GM21367 (cell line): Measurements from ENCODE around the gene DKC1.
A peak's percentile ranks its signal among the peaks of the same experiment; 100 is the strongest.

Experiments
- ATAC-seq: cut with Tn5 transposase; IDR thresholded peaks from one replicate; pipeline ENCODE4 v1.9.1; 2021; ENCODE audit not compliant: unreplicated experiment

The DKC1 gene

DNA sequence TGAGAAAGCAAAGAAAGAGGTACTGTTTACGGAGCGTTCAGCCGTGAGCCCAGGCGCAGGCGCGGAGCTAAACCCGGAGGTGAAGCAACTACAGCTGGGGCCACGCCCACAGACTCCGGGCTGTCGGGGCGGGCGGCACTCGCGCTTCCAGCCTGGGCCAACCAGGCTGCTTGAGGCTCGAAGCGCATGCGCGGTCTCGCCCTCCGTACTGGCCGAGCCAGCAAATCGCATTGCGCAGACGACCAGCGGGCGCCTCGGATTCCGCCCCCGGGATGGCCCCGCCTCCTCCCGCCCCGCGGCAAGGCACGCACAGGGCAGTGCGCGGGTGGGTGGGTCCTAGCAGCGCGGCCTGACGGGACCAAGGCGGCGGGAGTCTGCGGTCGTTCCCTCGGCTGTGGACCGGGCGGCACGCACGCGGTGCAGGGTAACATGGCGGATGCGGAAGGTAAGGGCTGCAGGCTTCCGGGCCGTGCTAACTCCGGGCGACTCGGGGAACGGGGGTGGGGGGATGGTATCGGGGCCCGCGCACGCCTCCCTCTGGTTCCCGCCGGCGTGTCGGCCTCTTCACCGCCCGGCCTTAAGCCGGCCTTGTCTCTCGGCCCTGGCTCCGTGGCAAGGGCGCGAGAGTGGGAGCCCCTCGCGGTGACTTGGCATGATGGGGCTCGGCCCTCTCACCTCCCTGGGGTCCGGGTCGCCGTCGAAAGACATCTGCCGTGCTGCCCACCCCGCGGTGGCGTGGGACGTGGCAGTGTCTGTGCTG is at the start of gene DKC1:
TSS of gene DKC1 (plus strand) at position 328 of the 760 bp plus-strand sequence. CDS start at position 430, 102 bp downstream.
- peak; percentile 83 for ATAC-seq

GRCh38 chrX:154714925-154715324 is 47.7 kb upstream of the DKC1 start:
- no peak for ATAC-seq

DNA sequence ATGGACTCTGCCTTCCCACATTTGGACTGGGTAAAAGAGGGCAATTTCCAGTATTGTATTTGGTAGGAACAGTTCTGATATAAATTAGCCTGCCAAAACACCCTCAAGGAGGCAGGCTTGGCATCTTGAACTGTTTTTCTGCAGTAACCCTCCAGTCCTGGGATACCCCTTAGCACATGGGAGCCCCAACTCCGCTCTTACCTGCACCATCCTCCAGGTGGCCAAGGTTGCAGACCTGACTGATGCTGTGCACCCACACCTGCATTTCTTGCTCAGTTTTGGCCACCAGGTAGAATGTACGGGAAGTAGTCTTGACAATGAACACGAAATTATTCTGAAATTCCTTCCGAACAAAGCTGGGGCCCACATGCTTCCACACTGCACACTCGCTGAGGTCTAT is 46.8 kb upstream of the DKC1 start:
- no peak for ATAC-seq

- ATAC-seq: no peak
These were observed 44.8 kb upstream of the DKC1 start for GRCh38 chrX:154717824-154718223.

DNA sequence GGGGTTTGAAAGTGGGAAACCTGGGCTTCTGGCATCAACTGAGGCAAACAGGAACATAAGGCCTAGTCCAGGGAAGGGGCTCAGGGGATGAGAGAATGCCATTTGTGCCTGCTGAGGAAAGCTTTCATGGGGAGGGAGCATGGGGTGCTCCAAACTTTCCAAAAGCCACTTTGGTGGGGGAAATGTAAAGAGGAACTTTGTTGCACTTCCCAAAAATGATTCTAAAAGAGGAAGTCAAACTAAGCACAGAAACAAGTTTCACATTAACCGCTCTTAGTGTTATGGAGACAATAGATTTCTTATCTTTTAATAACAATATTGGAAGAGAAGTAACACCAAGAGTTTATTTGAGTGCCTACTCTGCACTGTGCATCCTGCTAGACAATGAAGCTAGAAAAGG is 44.0 kb upstream of the DKC1 start:
- ATAC-seq: no peak

- ATAC-seq: no peak
These were observed 43.5 kb upstream of the DKC1 start for GRCh38 chrX:154719132-154719675.

GRCh38 chrX:154720067-154720466 is 42.6 kb upstream of the DKC1 start:
- no peak for ATAC-seq

DNA sequence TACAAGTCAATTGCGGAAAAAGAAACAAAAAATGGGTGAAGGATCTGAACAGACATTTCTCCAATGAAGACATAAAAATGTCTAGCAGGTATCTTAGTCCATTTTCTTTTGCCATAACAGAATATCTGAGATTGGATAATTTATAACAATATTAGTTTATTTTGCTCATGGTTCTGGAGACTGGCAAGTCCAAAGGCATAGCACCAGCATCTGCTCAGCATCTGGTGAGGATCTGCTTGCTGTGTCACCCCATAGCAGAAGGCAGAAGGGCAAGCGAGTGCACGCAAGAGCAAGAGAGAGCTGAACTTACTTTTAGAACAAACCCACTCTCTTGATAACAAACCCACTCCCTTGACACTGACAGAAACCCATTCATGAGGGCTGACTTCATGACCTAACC is 41.5 kb upstream of the DKC1 start:
- no peak for ATAC-seq

DNA sequence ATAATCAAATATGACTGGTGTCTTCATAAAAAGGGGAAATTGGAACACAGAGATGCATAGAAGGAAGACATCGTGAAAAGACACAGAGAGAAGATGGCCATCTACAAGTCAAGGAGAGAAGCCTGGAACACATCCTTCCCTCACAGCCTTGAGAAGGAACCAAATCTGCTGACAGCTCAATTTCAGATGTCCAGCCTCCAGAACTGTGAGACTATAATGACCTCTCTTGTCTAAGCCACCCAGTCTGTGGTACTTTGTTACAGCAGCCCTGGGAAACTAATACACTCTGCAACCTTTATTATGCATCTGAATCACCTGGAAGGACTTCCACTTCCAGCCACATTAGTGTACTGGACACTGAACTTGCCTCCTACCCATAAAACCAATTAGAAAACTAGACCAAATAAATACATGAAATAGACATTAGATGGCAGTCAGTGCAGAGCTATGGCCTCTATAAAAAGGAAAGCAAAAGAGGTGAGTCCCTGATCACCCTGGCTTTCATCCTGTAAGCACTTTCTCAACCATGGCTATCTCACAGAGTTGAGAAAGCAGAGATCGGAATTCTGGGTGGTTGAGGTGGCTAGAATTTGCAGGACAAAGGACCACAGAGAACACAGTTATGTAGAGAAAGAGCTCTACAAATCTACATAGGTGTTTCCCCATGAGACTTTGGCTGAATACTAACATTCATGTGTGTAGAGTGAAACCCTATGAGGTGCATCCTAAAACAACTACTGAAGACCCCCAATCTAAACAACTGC is 37.5 kb upstream of the DKC1 start:
- ATAC-seq: no peak

- ATAC-seq: no peak
These were observed 35.2 kb upstream of the DKC1 start for GRCh38 chrX:154727418-154727817.

DNA sequence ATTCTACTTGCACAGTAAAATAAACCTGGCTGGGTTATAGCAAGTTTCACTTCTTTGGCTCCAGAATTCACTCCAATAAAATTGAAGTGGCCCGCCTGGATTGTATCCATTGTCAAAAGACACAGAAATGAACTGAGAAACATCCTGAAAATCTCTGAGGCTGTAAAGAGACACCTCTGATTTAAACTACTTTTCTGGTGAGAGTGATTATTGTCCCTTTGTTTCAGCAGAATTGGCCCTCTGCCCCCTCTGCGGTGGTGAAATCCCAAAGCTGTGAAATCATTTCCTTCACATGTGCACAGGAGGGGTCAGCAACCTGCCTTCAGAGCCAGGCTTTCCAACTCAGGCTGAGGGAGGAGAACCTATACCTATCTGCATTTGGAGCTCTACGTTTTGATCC is 34.8 kb upstream of the DKC1 start:
- no peak for ATAC-seq

DNA sequence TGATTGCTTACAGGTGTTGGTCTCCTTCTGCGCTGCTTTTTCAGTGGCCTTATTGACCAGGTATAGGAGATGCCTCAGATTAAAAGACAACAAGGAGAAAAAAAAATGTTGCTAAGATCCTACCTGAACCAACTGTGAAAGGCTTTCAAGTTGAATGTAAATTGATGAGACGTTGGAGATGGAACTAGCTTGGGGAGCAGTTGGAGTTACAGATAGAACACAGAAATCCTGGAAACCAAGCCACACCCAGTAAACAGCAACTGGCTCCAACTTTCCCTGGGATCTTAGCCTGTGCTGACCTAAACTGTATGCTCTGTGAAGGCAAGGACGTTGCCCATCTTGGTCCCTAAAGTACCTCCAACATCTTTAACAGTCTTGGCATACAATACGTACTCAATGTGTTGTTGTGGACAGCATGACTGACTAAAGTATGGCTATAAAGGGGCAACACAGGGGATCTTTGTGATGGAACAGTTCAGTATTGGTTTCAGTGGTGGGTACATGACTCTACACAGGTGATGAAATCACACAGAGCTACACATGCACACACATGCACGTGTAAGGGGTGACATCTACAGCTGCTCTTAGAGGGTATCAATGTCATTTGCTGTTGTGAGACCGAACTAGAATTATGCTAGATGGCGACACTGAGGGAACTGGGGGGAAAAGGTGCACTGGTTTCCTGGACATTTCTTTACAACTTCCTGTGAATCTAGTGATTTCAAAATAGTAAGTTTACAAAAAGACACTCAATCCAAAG is 34.1 kb upstream of the DKC1 start:
- ATAC-seq: no peak

DNA sequence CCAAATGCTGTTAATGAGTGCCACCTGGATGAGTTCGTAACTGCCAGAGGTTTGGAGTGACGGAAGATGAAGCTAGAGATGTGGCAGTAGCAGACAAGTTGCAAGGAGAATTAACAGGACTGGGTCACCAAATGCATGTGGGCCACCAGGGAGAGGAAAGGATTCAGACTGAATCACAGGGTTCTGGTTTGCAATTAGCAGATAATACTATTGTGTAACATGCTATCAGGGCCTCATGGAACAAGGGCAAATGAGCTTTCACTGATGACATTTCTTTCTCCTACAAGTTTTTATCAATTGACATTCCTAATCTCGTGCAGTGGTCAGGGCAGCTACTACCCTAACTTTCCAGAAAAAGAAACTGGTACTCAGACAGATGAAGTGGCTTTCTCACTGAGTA is 33.2 kb upstream of the DKC1 start:
- ATAC-seq: no peak

- no peak for ATAC-seq
These were observed 32.3 kb upstream of the DKC1 start for GRCh38 chrX:154730253-154730891.

DNA sequence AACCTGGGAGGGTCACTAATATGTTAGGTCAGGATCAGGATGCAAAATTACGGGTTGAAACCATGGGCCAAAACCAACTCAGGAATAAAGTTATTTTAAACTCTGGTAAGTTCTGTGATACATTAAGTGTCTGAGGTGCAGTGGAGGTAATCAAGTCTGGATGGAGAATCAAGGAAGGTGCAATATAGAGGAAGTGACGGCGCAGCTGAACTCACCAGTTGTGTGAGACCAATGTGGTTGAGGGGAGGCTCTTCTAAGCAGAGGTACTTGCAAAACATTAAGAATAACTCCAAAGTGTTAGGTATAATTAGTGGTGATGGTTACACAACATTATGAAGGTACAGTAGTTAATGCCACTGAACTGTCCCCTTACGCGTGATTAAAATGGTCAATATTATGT is 31.5 kb upstream of the DKC1 start:
- ATAC-seq: no peak

- no peak for ATAC-seq
These were observed 30.8 kb upstream of the DKC1 start for GRCh38 chrX:154731881-154732280.

GRCh38 chrX:154732421-154733065 is 30.1 kb upstream of the DKC1 start:
- ATAC-seq: no peak

- ATAC-seq: no peak
These were observed 29.6 kb upstream of the DKC1 start for GRCh38 chrX:154733066-154733425.

DNA sequence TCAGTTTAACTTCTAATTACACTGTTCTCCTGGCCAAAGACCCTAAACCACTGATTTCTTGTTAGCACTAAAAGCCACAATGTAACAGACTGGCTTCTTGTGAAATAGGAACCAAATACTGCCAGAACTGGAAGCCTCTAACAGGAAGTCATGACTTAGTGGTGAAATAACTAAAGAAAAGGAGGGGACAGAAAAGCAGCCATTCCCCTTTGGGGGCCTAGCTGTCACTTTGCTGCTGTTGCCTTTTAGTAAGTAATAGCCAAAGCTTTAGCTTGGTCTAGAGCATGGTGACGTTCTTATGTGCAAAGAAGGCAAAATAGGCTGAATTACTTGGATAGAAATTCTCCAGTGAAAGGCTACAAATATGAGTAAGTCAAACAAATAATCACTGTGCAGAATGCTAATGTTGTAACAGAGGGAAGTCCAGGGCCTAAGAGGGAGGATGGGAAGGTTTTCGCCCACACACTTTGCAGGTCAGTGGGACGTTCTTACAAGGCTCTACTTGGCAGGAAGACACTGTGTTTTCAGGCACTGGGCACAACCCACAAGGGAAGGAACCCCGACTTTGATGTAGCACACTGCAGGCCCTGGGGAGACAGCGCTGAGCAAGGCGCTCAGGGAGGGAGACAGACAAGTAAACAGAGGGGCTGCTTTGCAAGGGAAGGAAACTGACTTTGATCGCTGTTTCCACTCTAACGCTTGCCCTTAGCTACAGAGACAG is 28.4 kb upstream of the DKC1 start:
- ATAC-seq: no peak
